Activated naive CD4-positive, alpha-beta T cell treated with anti-CD3 and anti-CD28 coated beads, Interleukin-2, amount 10 ng/mL, durations not matched to agents 7 days and 5 days (primary cell): Measurements from ENCODE around the gene MT1A.
"Not testable (repeated sequence)": the region's sequence is repeated elsewhere in the genome, so short reads cannot be mapped to it uniquely, and the experiment has no call there.

ENCODE experiments used
- CTCF ChIA-PET: fragments of 350-600 bp; sonication (Branson Sonifier 250); formaldehyde crosslinking; loops from one replicate; lab custom pipeline; 2021; ENCODE audit warnings: antibody characterized with exemption; lab: Charles Lee
- DNase-seq: peaks from one replicate; pipeline ENCODE4 v3.0.0-alpha.2; 2020
- H3K27ac Mint-ChIP-seq: one replicate; pipeline ENCODE4 v1.8.0; 2021; ENCODE audit warnings: mild to moderate bottlenecking, moderate library complexity, mixed read lengths
- H3K27me3 Mint-ChIP-seq: one replicate; pipeline ENCODE4 v1.8.0; 2021; ENCODE audit warnings: mild to moderate bottlenecking, mixed read lengths
- H3K36me3 Mint-ChIP-seq: one replicate; pipeline ENCODE4 v1.8.0; 2021; ENCODE audit warnings: mixed read lengths
- H3K4me1 Mint-ChIP-seq: one replicate; pipeline ENCODE4 v1.8.0; 2021; ENCODE audit warnings: mixed read lengths
- H3K4me3 Mint-ChIP-seq: one replicate; pipeline ENCODE4 v1.8.0; 2021; ENCODE audit warnings: mild to moderate bottlenecking, moderate library complexity, mixed read lengths
- H3K9me3 Mint-ChIP-seq: one replicate; pipeline ENCODE4 v1.8.0; 2021; ENCODE audit warnings: mixed read lengths

MT1A gene

DNA sequence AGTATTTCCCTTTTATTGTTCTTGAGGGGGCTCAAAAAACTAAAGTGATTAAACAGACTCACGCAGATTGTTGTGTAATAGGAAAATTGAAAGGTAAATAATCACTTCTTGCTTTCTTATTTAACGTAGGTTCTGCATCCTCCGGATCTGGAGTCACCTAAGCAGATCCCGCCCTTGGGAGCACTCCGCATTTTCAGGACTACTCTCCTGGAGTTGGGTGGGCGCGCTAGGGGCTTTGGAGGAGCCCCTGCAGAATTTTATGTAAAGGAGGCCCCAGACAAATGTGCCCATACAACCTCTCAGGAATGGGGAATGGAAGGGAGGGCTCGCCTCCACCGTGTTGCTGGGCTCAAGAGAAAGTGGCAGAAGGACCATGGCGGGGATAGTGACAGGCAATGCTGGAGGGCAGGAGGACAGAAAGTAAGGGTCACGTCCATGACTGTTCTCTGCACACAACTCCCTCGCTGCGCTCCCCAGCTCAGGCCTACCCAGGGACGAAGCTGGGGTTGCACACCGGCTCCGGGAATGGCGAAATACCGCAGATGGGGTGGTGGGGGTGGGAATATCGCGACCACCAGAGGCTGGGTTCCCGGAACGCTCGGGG lies 21.8 kb upstream of the MT1A start:
- H3K27ac Mint-ChIP-seq, result no peak overlapping the region
- CTCF ChIA-PET, result interaction anchor here (0.7 kb wide), 1 partner anchor 245 kb away, joined by 3 read pairs; no protein-coding TSS in a partner anchor
- DNase-seq, result no peak
- peaks cover 49% of the 10 kb centered on the region for H3K27me3 Mint-ChIP-seq
- peak overlapping the region; percentile 17 for H3K4me3 Mint-ChIP-seq
- no peaks in the 10 kb centered on the region for H3K36me3 Mint-ChIP-seq
- no peaks in the 10 kb centered on the region for H3K9me3 Mint-ChIP-seq
- H3K4me1 Mint-ChIP-seq, result peaks cover 23% of the 10 kb centered on the region

- CTCF ChIA-PET, result interaction anchor here (0.7 to 2.1 kb wide), 4 partner anchors 17 to 244 kb away, joined by 3 to 6 read pairs (median 3); no protein-coding TSS in a partner anchor
- Mint-ChIP-seq H3K27me3 (peaks cover 54% of the 10 kb centered on the region), H3K4me3 (peak overlapping the region; percentile 39), H3K36me3 (no peaks in the 10 kb centered on the region), H3K9me3 (no peaks in the 10 kb centered on the region), H3K4me1 (peaks cover 23% of the 10 kb centered on the region), H3K27ac (no peak overlapping the region)
- peak; percentile 78 for DNase-seq
These were observed 21.0 kb upstream of the MT1A start for GRCh38 chr16:56617212-56618085.

- no peak for DNase-seq
- H3K27ac Mint-ChIP-seq, result no peak overlapping the region
- H3K36me3 Mint-ChIP-seq, result no peaks in the 10 kb centered on the region
- CTCF ChIA-PET, result interaction anchor here (0.6 to 2.1 kb wide), 4 partner anchors 18 to 84 kb away, joined by 3 to 6 read pairs (median 4); no protein-coding TSS in a partner anchor
- peaks cover 61% of the 10 kb centered on the region for H3K27me3 Mint-ChIP-seq
- peaks cover 23% of the 10 kb centered on the region for H3K4me1 Mint-ChIP-seq
- H3K4me3 Mint-ChIP-seq, result no peak overlapping the region
- H3K9me3 Mint-ChIP-seq, result no peaks in the 10 kb centered on the region
These were observed 20.3 kb upstream of the MT1A start for GRCh38 chr16:56618138-56618537.

- Mint-ChIP-seq H3K4me3 (no peak overlapping the region), H3K27me3 (peaks cover 76% of the 10 kb centered on the region), H3K9me3 (no peaks in the 10 kb centered on the region), H3K4me1 (peaks cover 28% of the 10 kb centered on the region), H3K27ac (no peak overlapping the region), H3K36me3 (peaks cover 2% of the 10 kb centered on the region)
- CTCF ChIA-PET, result interaction anchor here (0.6 kb wide), 1 partner anchor 56 kb away, joined by 3 read pairs; no protein-coding TSS in a partner anchor
- no peak for DNase-seq
These were observed 18.0 kb upstream of the MT1A start for GRCh38 chr16:56620339-56620897.

- CTCF ChIA-PET, H3K27ac Mint-ChIP-seq: not testable (repeated sequence)
These were observed 16.6 kb upstream of the MT1A start for GRCh38 chr16:56621665-56622445.

GRCh38 chr16:56623184-56623583 lies 15.3 kb upstream of the MT1A start:
- peaks cover 28% of the 10 kb centered on the region for H3K4me1 Mint-ChIP-seq
- peaks cover 80% of the 10 kb centered on the region for H3K27me3 Mint-ChIP-seq
- not testable (repeated sequence) for H3K27ac Mint-ChIP-seq, H3K9me3 Mint-ChIP-seq, H3K4me3 Mint-ChIP-seq, DNase-seq, H3K36me3 Mint-ChIP-seq
- CTCF ChIA-PET, result interaction anchor here (1.4 kb wide), 1 partner anchor 20 kb away, joined by 4 read pairs; no protein-coding TSS in a partner anchor

More at GRCh38 chr16:56621665-56622445, 16.6 kb upstream of the MT1A start:
- H3K9me3 Mint-ChIP-seq, H3K36me3 Mint-ChIP-seq, H3K4me3 Mint-ChIP-seq, DNase-seq: not testable (repeated sequence)
- peaks cover 87% of the 10 kb centered on the region for H3K27me3 Mint-ChIP-seq
- H3K4me1 Mint-ChIP-seq, result peaks cover 37% of the 10 kb centered on the region

GRCh38 chr16:56623637-56624036 lies 14.8 kb upstream of the MT1A start:
- Mint-ChIP-seq H3K27me3 (peaks cover 80% of the 10 kb centered on the region), H3K27ac (no peak overlapping the region), H3K4me1 (peaks cover 24% of the 10 kb centered on the region), H3K36me3 (peaks cover 2% of the 10 kb centered on the region), H3K9me3 (no peaks in the 10 kb centered on the region), H3K4me3 (no peak overlapping the region)
- DNase-seq, result no peak
- CTCF ChIA-PET, result interaction anchor here (1.4 kb wide), 1 partner anchor 20 kb away, joined by 4 read pairs; no protein-coding TSS in a partner anchor

GRCh38 chr16:56625140-56625942 lies 13.1 kb upstream of the MT1A start, which contains the start of gene MT1E:
Gene MT1E, plus strand, starts transcription at chr16:56625781. Its CDS starts 71 bp downstream, at chr16:56625852.
- Mint-ChIP-seq H3K9me3 (no peaks in the 10 kb centered on the region), H3K27me3 (peaks cover 80% of the 10 kb centered on the region), H3K4me1 (peaks cover 22% of the 10 kb centered on the region), H3K36me3 (peaks cover 2% of the 10 kb centered on the region), H3K27ac (peak within 1 kb of the TSS; percentile 84), H3K4me3 (peak within 1 kb of the TSS; percentile 79)
- DNase-seq, result peak; percentile 67
- CTCF ChIA-PET, result interaction anchor here (1.3 kb wide), 1 partner anchor 19 kb away, joined by 4 read pairs; no protein-coding TSS in a partner anchor

DNA sequence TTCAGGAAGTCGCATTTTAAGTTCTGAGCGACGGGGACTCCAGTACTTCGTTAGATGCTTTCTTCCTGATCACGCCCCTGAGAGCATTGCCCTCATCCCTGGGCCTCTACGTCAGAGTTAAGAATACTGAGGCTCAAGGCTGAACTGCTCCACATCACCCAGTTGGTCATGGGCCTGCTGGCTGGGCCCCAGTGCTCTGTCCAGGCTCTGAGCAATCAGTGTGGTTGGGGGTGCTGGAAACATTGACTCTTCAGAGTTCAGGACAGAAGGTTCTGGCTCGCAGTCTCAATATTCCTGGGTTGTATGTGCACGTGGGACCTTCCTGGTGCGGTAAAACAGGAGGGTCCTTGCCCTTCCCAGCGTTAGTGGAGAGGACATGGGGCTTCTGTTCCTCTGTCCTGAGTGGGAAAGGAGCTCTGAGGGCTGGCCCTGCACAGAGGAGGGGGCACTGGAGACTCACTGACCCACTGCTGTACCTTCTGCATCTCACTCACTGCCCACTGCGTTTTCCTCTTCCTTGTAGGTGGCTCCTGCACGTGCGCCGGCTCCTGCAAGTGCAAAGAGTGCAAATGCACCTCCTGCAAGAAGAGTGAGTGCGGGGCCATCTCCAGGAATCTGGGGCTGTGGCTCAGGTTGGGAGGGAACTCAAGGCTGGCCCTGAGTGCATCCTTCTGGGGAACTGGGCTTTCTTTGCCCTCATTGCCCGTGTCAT lies 12.4 kb upstream of the MT1A start:
- peaks cover 2% of the 10 kb centered on the region for H3K36me3 Mint-ChIP-seq
- DNase-seq, result no peak
- peak overlapping the region; percentile 62 for H3K27ac Mint-ChIP-seq
- CTCF ChIA-PET, result interaction anchor here (1.3 kb wide), 1 partner anchor 18 kb away, joined by 4 read pairs; no protein-coding TSS in a partner anchor
- no peaks in the 10 kb centered on the region for H3K9me3 Mint-ChIP-seq
- H3K27me3 Mint-ChIP-seq, result peaks cover 83% of the 10 kb centered on the region
- H3K4me3 Mint-ChIP-seq, result peak overlapping the region; percentile 79
- H3K4me1 Mint-ChIP-seq, result peaks cover 22% of the 10 kb centered on the region

DNA sequence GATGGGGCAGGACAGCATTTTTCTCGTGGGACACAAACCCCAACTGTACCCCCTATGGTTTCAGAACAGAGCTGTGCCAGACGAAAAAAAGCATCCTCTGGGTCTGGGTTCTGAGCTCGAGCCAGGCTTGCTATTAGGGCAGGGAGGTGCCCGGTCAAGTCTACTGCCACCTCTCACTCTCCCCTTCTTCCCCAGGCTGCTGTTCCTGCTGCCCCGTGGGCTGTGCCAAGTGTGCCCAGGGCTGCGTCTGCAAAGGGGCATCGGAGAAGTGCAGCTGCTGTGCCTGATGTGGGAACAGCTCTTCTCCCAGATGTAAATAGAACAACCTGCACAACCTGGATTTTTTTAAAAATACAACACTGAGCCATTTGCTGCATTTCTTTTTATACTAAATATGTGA lies 11.8 kb upstream of the MT1A start:
- DNase-seq, result no peak
- no peak overlapping the region for H3K27ac Mint-ChIP-seq
- CTCF ChIA-PET, result interaction anchor here (1.3 kb wide), 1 partner anchor 18 kb away, joined by 4 read pairs; no protein-coding TSS in a partner anchor
- H3K9me3 Mint-ChIP-seq, result no peaks in the 10 kb centered on the region
- H3K36me3 Mint-ChIP-seq, result peaks cover 2% of the 10 kb centered on the region
- H3K4me1 Mint-ChIP-seq, result peaks cover 24% of the 10 kb centered on the region
- peak overlapping the region; percentile 79 for H3K4me3 Mint-ChIP-seq
- peaks cover 83% of the 10 kb centered on the region for H3K27me3 Mint-ChIP-seq

- CTCF ChIA-PET, result no interaction called here
- Mint-ChIP-seq H3K4me3 (no peak overlapping the region), H3K27ac (peak overlapping the region; percentile 3), H3K36me3 (peaks cover 2% of the 10 kb centered on the region), H3K4me1 (peaks cover 32% of the 10 kb centered on the region), H3K27me3 (peaks cover 90% of the 10 kb centered on the region), H3K9me3 (no peaks in the 10 kb centered on the region)
- no peak for DNase-seq
These were observed 9.7 kb upstream of the MT1A start for GRCh38 chr16:56628486-56629350.
